ELF-1 (cell line): ENCODE measurements around the gene COL5A1.
"Not testable (repeated sequence)": the region's sequence is repeated elsewhere in the genome, so short reads cannot be mapped to it uniquely, and the experiment has no call there.

ENCODE experiments used
- DNase-seq: peaks from one replicate; pipeline ENCODE4 v3.0.0-alpha.2; 2016; ENCODE audit warnings: low read depth, low spot score

Gene COL5A1

GRCh38 chr9:134655586-134656333 is 14.2 kb downstream of the COL5A1 start:
- peak; percentile 33 for DNase-seq

- DNase-seq, result no peak
These were observed 14.9 kb downstream of the COL5A1 start for GRCh38 chr9:134656334-134657006.

GRCh38 chr9:134657666-134658377 is 16.2 kb downstream of the COL5A1 start:
- DNase-seq, result peak; percentile 20

- DNase-seq, result peak; percentile 63
These were observed 16.9 kb downstream of the COL5A1 start for GRCh38 chr9:134658378-134658955.

- peak; percentile 50 for DNase-seq
These were observed 18.1 kb downstream of the COL5A1 start for GRCh38 chr9:134659688-134660131.

GRCh38 chr9:134660407-134660806 is 18.8 kb downstream of the COL5A1 start:
- peak; percentile 52 for DNase-seq

- no peak for DNase-seq
These were observed 19.7 kb downstream of the COL5A1 start for GRCh38 chr9:134661299-134661698.

- DNase-seq, result no peak
These were observed 20.2 kb downstream of the COL5A1 start for GRCh38 chr9:134661791-134662142.

GRCh38 chr9:134662143-134662876 is 20.7 kb downstream of the COL5A1 start:
- peak; percentile 96 for DNase-seq

- peak; percentile 10 for DNase-seq
These were observed 21.5 kb downstream of the COL5A1 start for GRCh38 chr9:134663084-134663483.

- no peak for DNase-seq
These were observed 22.3 kb downstream of the COL5A1 start for GRCh38 chr9:134663753-134664415.

GRCh38 chr9:134664446-134664845 is 22.8 kb downstream of the COL5A1 start:
- no peak for DNase-seq

- no peak for DNase-seq
These were observed 24.6 kb downstream of the COL5A1 start for GRCh38 chr9:134666208-134666607.

GRCh38 chr9:134666831-134667230 is 25.2 kb downstream of the COL5A1 start:
- DNase-seq, result no peak

GRCh38 chr9:134668977-134669376 is 27.4 kb downstream of the COL5A1 start:
- DNase-seq, result not testable (repeated sequence)

- DNase-seq, result no peak
These were observed 27.9 kb downstream of the COL5A1 start for GRCh38 chr9:134669399-134669955.

GRCh38 chr9:134670042-134670525 is 28.5 kb downstream of the COL5A1 start:
- DNase-seq, result peak; percentile 49

- DNase-seq, result peak; percentile 15
These were observed 29.3 kb downstream of the COL5A1 start for GRCh38 chr9:134670851-134671281.

GRCh38 chr9:134671341-134672113 is 29.9 kb downstream of the COL5A1 start:
- DNase-seq, result no peak

GRCh38 chr9:134676361-134676760 is 34.8 kb downstream of the COL5A1 start:
- DNase-seq, result no peak
